Fibroblast of lung (primary cell): ENCODE measurements around the gene NDUFV1. TPM values are rescaled to one million over a fixed set of nuclear protein-coding genes. Genes with fewer than 3 reads are reported as not detected.

Source experiments
- DNase-seq, 2 donors: peaks; one replicate each; pipeline versions ENCODE4 v3.0.0 to v3.0.0-alpha.2; 2010; ENCODE audit warnings: low read depth in 2 of 2
- H2AFZ ChIP-seq: 2 replicates; pipeline ENCODE4 v1.5.1; 2012; ENCODE audit warnings: low read length, control low read depth, inconsistent platforms
- H3K27ac ChIP-seq: 2 replicates; pipeline ENCODE4 v1.5.1; 2011; ENCODE audit warnings: low read length, control low read depth; ENCODE audit not compliant: insufficient read depth
- H3K27me3 ChIP-seq: 2 replicates; pipeline ENCODE4 v1.5.1; 2011; ENCODE audit warnings: mild to moderate bottlenecking, low read length; ENCODE audit not compliant: control insufficient read depth, insufficient read depth
- H3K36me3 ChIP-seq: 2 replicates; pipeline ENCODE4 v1.5.1; 2011; ENCODE audit warnings: low read length; ENCODE audit not compliant: control insufficient read depth, insufficient read depth
- H3K4me1 ChIP-seq: 2 replicates; pipeline ENCODE4 v1.5.1; 2011; ENCODE audit warnings: low read length; ENCODE audit not compliant: control insufficient read depth, insufficient read depth; ENCODE audit errors: extremely low read depth
- H3K4me2 ChIP-seq: 2 replicates; pipeline ENCODE4 v1.5.1; 2011; ENCODE audit warnings: low read length, control low read depth; ENCODE audit not compliant: insufficient read depth; ENCODE audit errors: extremely low read depth
- H3K4me3 ChIP-seq, 4 experiments: fragments of 200-600 bp in 1 of 4; sonication (generic) in 1 of 4; replicated peaks in 1 of 4; 2 replicates each; pipeline ENCODE4 v1.5.1; 2011 to 2016; ENCODE audit warnings: low read length in 4 of 4, low read depth in 3 of 4, mild to moderate bottlenecking in 3 of 4, control low read depth in 2 of 4, inconsistent platforms in 1 of 4, mixed read lengths in 1 of 4; ENCODE audit not compliant: insufficient read depth in 1 of 4; ENCODE audit errors: control extremely low read depth in 1 of 4
- H3K79me2 ChIP-seq: 2 replicates; pipeline ENCODE4 v1.5.1; 2012; ENCODE audit warnings: mild to moderate bottlenecking, low read length, inconsistent platforms; ENCODE audit not compliant: control insufficient read depth, insufficient read depth
- H3K9ac ChIP-seq: 2 replicates; pipeline ENCODE4 v1.5.1; 2011; ENCODE audit warnings: mild to moderate bottlenecking, low read length, control low read depth; ENCODE audit not compliant: insufficient read depth
- H3K9me3 ChIP-seq: 2 replicates; pipeline ENCODE4 v1.5.1; 2012; ENCODE audit warnings: low read depth, low read length; ENCODE audit not compliant: control insufficient read depth, insufficient read depth
- H4K20me1 ChIP-seq: 2 replicates; pipeline ENCODE4 v1.5.1; 2011; ENCODE audit warnings: low read length; ENCODE audit not compliant: control insufficient read depth, insufficient read depth; ENCODE audit errors: extremely low read depth
- CTCF ChIP-seq, 2 donors: IDR thresholded peaks in 1 of 2; conservative IDR thresholded peaks in 1 of 2; 1 replicate in 1 of 2; 2 replicates in 1 of 2; pipeline ENCODE4 v1.5.1; 2011 to 2012; ENCODE audit warnings: low read length in 2 of 2, control low read depth in 1 of 2, inconsistent platforms in 1 of 2, low read depth in 1 of 2, mild to moderate bottlenecking in 1 of 2
- EZH2 ChIP-seq: IDR thresholded peaks from 2 replicates; pipeline ENCODE4 v1.5.1; 2012; ENCODE audit warnings: low read length, control low read depth, mild to moderate bottlenecking; ENCODE audit errors: missing control alignments
- polyA plus RNA-seq, 2 donors: library from polyadenylated mRNA; depleted of rRNA in 1 of 2; stranded (reverse) in 1 of 2; unstranded in 1 of 2; fragments of >200 nt; gene quantifications; 2 replicates each; pipeline ENCODE4 v1.2.1, GENCODE V29; 2011 to 2012; ENCODE audit warnings: missing spikeins in 1 of 2
- total RNA-seq: library from RNA; depleted of rRNA; stranded (reverse); fragments of >200 nt; gene quantifications from 2 replicates; pipeline ENCODE4 v1.2.1, GENCODE V29; 2014

Gene NDUFV1
- total and polyA plus RNA-seq, 2 donors (not counting 1 experiment from before 2014, with no cell fraction given), result 64.9 to 171 TPM

GRCh38 chr11:67628710-67629385, 22.1 kb downstream of the NDUFV1 start:
- peaks cover 3% of the 10 kb centered on the region for H3K4me1 ChIP-seq
- no peak overlapping the region for H3K9ac ChIP-seq
- no peak overlapping the region for H2AFZ ChIP-seq
- peak overlapping the region in 1 of 4 experiments; percentile 63 for H3K4me3 ChIP-seq
- no peaks in the 10 kb centered on the region for H3K9me3 ChIP-seq
- H3K27ac ChIP-seq, result no peak overlapping the region
- no peaks in the 10 kb centered on the region for H3K79me2 ChIP-seq
- no peak for DNase-seq
- no peaks in the 10 kb centered on the region for H4K20me1 ChIP-seq
- peak overlapping the region; percentile 86 for H3K4me2 ChIP-seq
- no peaks in the 10 kb centered on the region for H3K36me3 ChIP-seq
- TF ChIP-seq CTCF (conservative IDR thresholded peaks at IDR 0.05 in 1 of 2, IDR thresholded peaks at IDR 0.05 in 1 of 2; ENCODE audit: low read depth in 1 of 2, low read length in 2 of 2) (no peak), EZH2 (no peak)
- H3K27me3 ChIP-seq, result no peaks in the 10 kb centered on the region

GRCh38 chr11:67629386-67630227, 22.9 kb downstream of the NDUFV1 start, which contains the start of gene NUDT8:
Gene NUDT8 (minus strand): TSS chr11:67629937. CDS start chr11:67629911, 26 bp downstream.
- Histone ChIP-seq H3K27me3 (no peaks in the 10 kb centered on the region), H3K4me3 (peak within 1 kb of the TSS; percentile 50 to 77 (median 71)), H3K4me2 (peak within 1 kb of the TSS; percentile 86), H3K9me3 (no peaks in the 10 kb centered on the region), H3K9ac (peak within 1 kb of the TSS; percentile 82), H4K20me1 (no peaks in the 10 kb centered on the region), H3K27ac (peak within 1 kb of the TSS; percentile 87), H3K4me1 (peaks cover 3% of the 10 kb centered on the region), H3K36me3 (no peaks in the 10 kb centered on the region), H3K79me2 (no peaks in the 10 kb centered on the region), H2AFZ (peak within 1 kb of the TSS; percentile 77)
- TF ChIP-seq EZH2 (no peak), CTCF (conservative IDR thresholded peaks at IDR 0.05 in 1 of 2, IDR thresholded peaks at IDR 0.05 in 1 of 2; ENCODE audit: low read depth in 1 of 2, low read length in 2 of 2) (peak; percentile 77 to 80)
- peak; percentile 66 to 75 for DNase-seq

- H3K9ac ChIP-seq, result peak overlapping the region; percentile 82
- peak; percentile 93 to 97 for DNase-seq
- TF ChIP-seq CTCF (conservative IDR thresholded peaks at IDR 0.05 in 1 of 2, IDR thresholded peaks at IDR 0.05 in 1 of 2; ENCODE audit: low read depth in 1 of 2, low read length in 2 of 2), result peak; percentile 54 to 61
- TF ChIP-seq EZH2, result no peak
These were observed 23.6 kb downstream of the NDUFV1 start for GRCh38 chr11:67630228-67630942.

More at GRCh38 chr11:67630228-67630942, 23.6 kb downstream of the NDUFV1 start:
- no peaks in the 10 kb centered on the region for H3K27me3 ChIP-seq
- H3K4me3 ChIP-seq, result peak overlapping the region; percentile 49 to 77 (median 71)
- H3K4me2 ChIP-seq, result peak overlapping the region; percentile 69
- peak overlapping the region; percentile 71 for H2AFZ ChIP-seq
- H3K27ac ChIP-seq, result peak overlapping the region; percentile 87
- peaks cover 3% of the 10 kb centered on the region for H3K4me1 ChIP-seq
- H4K20me1 ChIP-seq, result no peaks in the 10 kb centered on the region
- no peaks in the 10 kb centered on the region for H3K79me2 ChIP-seq
- H3K36me3 ChIP-seq, result no peaks in the 10 kb centered on the region
- H3K9me3 ChIP-seq, result no peaks in the 10 kb centered on the region
